ENCODE measurements around the gene PALLD. TPM values are rescaled to one million over a fixed set of nuclear protein-coding genes. Genes with fewer than 3 reads are reported as not detected.

PALLD gene
- total and polyA plus RNA-seq, 2 of the 13 experiments (the other 11 are each of a cell fraction or from before 2014, with no cell fraction given), result 0.50 to 1.5 TPM

- TF ChIP-seq HINFP (CRISPR knock-in tag; IDR thresholded peaks at IDR 0.05; ENCODE audit: low read depth) (no peak), ZNF83 (CRISPR knock-in tag; IDR thresholded peaks at IDR 0.05; ENCODE audit: borderline replicate concordance) (no peak), BCLAF1 (IDR thresholded peaks at IDR 0.05) (no peak), FOSL2 (CRISPR knock-in tag; IDR thresholded peaks at IDR 0.05) (no peak)
These were observed 219.7 kb downstream of the PALLD start (continued) for GRCh38 chr4:168716406-168717129.

- no peak overlapping the region for H3K4me2 ChIP-seq (ENCODE audit: low read depth, low read length)
- H3K27me3 ChIP-seq (ENCODE audit: control insufficient read depth in 1 of 2, insufficient read depth in 2 of 2, low read length in 2 of 2), result no peaks in the 10 kb centered on the region; a peak in 1 of 5 replicates
- H3K4me3 ChIP-seq (replicated peaks in 1 of 3; ENCODE audit: insufficient read depth in 1 of 3, low read depth in 2 of 3, low read length in 3 of 3), result no peak overlapping the region
- no peak for ATAC-seq
- no peak for DNase-seq (ENCODE audit: low spot score)
- WGBS (ENCODE audit: low lambda C conversion rate), result 16% methylated on average over 3 of the region's 3 CpGs
- H3K36me3 ChIP-seq (replicated peaks in 1 of 2; ENCODE audit: control insufficient read depth in 1 of 2, insufficient read depth in 2 of 2, low read length in 2 of 2), result no peaks in the 10 kb centered on the region
- POLR2A ChIA-PET, result no interaction called here
- no peaks in the 10 kb centered on the region for H3K9me3 ChIP-seq (ENCODE audit: low read length)
- H3K9ac ChIP-seq (ENCODE audit: insufficient read depth, low read depth, low read length), result no peak overlapping the region
- H3K4me1 ChIP-seq (ENCODE audit: insufficient read depth, low read length), result no peaks in the 10 kb centered on the region
- intact Hi-C loops (cut with micrococcal nuclease; ENCODE audit: unreplicated experiment) (no loop called here), in situ Hi-C loops (cut with HindIII; ENCODE audit: extremely low pct_ligation_motif_present, low pct_unique_long_range_greater_than_20kb) (loop anchor here (10.0 kb wide), 1 partner anchor 197 kb away; no protein-coding TSS in a partner anchor)
- H3K27ac ChIP-seq (ENCODE audit: extremely low read length, insufficient read depth, low read length), result no peak overlapping the region
- H2AFZ ChIP-seq (ENCODE audit: low read length), result no peak overlapping the region
- H4K20me1 ChIP-seq (ENCODE audit: insufficient read depth, low read length), result no peaks in the 10 kb centered on the region
- FAIRE-seq, result no peak
- no peaks in the 10 kb centered on the region for H3K79me2 ChIP-seq (ENCODE audit: insufficient read depth, low read length)
- BruUV-seq (replicated peaks), result no TSS peak
- CTCF ChIA-PET (ENCODE audit: low intra/inter-chr PET ratio, low total read pairs), result no interaction called here
- TF ChIP-seq SOX5 (CRISPR knock-in tag; IDR thresholded peaks at IDR 0.05; ENCODE audit: borderline replicate concordance) (no peak), ZKSCAN5 (CRISPR knock-in tag; IDR thresholded peaks at IDR 0.05) (no peak), SIN3B (IDR thresholded peaks at IDR 0.05; ENCODE audit: low read length) (no peak), PREB (CRISPR knock-in tag; IDR thresholded peaks at IDR 0.05) (no peak), PPARG (CRISPR knock-in tag; conservative IDR thresholded peaks at IDR 0.05) (no peak), ZBTB33 (CRISPR knock-in tag; IDR thresholded peaks at IDR 0.05) (no peak), ZNF597 (CRISPR knock-in tag; IDR thresholded peaks at IDR 0.05) (no peak), ZNF20 (CRISPR knock-in tag; IDR thresholded peaks at IDR 0.05) (no peak), ZNF33A (CRISPR knock-in tag; IDR thresholded peaks at IDR 0.05; ENCODE audit: borderline replicate concordance) (no peak), NFYB (CRISPR knock-in tag; IDR thresholded peaks at IDR 0.05) (no peak)
These were observed 221.0 kb downstream of the PALLD start for GRCh38 chr4:168717847-168718246.
